MM.1S (cell line): ENCODE results near the gene ATG2B.

Experiments used
- CTCF ChIP-seq: fragments of 300-600 bp; sonication (generic); IDR thresholded peaks from 2 replicates; pipeline ENCODE4 v1.5.1; 2016; ENCODE audit warnings: antibody characterized with exemption, low read length, mixed read lengths
- EZH2phosphoT487 ChIP-seq: fragments of 300-600 bp; sonication (generic); IDR thresholded peaks from 2 replicates; pipeline ENCODE4 v1.6.1; 2018; ENCODE audit warnings: antibody characterized with exemption, low read length

GRCh38 chr14:96304956-96305355, 58.2 kb downstream of the ATG2B start:
- TF ChIP-seq CTCF, result no peak
- TF ChIP-seq EZH2phosphoT487, result no peak
